ENCODE measurements around the gene ENTPD8.

- no peak for TF ChIP-seq CTCF (conservative IDR thresholded peaks at IDR 0.05 in 1 of 2, IDR thresholded peaks at IDR 0.05 in 1 of 2; ENCODE audit: low read depth in 1 of 2, low read length in 2 of 2)
- no peak for TF ChIP-seq EZH2 (IDR thresholded peaks at IDR 0.05; ENCODE audit: low read length, missing control alignments)
These were observed 38.1 kb upstream of the ENTPD8 start for GRCh38 chr9:137478962-137479861.

All from fibroblast of lung (primary cell).